C1 segment of cervical spinal cord (tissue), 14 donors: ENCODE results near the gene TTC31.
"Not testable (repeated sequence)": the region's sequence is repeated elsewhere in the genome, so short reads cannot be mapped to it uniquely, and the experiment has no call there.

Experiments used
- DNase-seq, 14 donors: peaks; one replicate each; lab custom pipeline; 2025; lab: John Stamatoyannopoulos, UW

The TTC31 gene

DNA sequence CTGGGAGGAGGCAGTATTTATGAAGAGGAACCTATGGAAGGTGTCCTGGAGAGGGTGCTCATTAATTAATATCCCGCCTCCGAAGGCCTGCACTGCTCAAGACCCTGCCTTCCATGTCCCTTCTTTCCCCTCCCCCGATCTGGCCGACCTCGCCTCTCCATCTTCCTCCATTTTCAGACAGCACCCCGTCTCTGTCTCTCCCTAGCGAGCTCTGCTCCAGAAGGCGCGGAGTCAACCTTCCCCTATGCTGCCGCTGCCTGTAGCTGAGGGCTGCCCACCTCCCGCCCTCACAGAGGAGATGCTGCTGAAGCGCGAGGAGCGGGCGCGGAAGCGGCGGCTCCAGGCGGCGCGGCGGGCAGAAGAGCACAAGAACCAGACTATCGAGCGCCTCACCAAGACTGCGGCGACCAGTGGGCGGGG lies 25.7 kb upstream of the TTC31 start:
- no peak for DNase-seq

DNA sequence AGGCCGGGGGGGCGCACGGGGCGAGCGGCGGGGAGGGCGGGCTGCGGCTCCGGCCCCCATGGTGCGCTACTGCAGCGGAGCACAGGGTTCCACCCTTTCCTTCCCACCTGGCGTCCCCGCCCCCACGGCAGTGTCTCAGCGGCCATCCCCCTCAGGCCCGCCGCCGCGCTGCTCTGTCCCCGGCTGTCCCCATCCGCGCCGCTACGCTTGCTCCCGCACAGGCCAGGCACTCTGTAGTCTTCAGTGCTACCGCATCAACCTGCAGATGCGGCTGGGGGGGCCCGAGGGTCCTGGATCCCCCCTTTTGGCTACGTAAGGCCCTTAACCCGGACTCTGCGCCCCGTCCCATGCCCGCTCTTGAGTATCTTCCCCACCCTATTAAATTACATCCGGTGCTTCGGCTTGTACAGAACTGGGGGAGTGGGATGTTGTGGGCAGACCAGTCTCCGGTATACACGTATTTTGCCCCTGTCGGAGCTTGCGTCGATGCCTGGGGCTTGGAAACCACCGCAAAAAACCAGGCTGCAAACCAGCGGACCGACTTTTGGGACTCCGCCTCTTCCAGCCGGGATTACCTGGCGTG lies 25.2 kb upstream of the TTC31 start:
- DNase-seq: peak in 5 of 14 donors; percentile 63 to 80 (median 76)

DNA sequence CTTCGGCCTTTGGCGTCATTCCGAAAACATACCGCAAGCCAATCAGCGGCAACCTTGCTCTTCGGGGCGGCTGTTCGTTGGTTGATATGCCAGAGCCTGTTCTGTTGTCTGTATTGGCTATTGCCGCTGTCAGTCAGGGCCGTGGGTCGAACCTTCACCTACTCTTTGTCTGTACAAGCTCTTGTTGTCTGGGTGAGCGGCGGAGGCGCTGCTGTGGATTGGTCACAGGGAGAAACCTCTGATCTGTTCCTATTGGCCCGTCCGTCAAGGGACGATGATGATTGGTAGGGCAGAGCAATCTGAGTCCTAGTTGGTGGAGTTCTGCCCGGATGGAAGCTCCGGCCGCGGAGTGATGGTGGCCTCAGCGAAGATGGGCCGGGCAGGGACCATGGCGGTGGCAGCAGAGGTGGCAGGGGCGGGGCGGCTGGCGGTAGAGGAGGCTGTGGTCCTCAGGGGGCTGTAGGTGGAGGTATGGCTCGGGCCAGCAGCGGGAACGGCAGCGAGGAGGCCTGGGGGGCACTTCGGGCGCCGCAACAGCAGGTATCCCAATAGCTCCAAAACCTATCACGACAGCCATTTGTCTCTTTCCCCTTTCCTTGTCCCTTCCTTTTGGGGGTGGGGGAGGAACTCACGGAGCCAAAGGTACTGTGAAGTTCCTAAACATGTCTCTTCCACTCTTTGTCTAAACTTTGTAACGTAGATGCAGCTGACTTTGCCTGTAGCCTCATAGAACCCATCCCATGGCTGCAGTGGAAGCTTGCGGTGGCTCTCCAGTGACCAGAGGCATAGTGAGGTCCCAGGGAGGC lies 24.5 kb upstream of the TTC31 start, which contains the start of gene WBP1:
Gene WBP1 (plus strand): TSS at position 307 of the 806 bp plus-strand sequence. CDS start 165 bp downstream, at position 472.
- peak; percentile 89 to 100 (median 99) for DNase-seq

DNA sequence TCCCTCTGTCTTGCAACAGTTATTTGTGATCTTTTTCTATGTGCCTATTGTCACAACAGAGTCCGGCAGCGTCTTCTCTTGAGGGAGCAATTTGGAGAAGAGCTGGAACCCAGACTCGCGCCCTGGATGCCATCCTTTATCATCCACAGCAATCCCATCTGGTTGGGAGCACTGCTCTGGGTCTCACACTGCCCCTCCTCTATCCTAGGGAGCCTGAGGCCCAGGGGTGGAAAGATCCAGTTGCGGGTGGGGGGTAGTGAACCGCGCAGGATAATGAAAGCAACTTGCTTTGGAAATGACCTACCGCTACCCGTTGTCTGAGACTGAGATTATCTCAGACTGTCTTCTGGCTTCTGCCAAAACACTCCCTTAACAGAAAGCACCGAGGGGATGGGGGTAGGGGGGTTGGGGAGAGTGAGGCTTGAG lies 23.9 kb upstream of the TTC31 start:
- DNase-seq: no peak

DNA sequence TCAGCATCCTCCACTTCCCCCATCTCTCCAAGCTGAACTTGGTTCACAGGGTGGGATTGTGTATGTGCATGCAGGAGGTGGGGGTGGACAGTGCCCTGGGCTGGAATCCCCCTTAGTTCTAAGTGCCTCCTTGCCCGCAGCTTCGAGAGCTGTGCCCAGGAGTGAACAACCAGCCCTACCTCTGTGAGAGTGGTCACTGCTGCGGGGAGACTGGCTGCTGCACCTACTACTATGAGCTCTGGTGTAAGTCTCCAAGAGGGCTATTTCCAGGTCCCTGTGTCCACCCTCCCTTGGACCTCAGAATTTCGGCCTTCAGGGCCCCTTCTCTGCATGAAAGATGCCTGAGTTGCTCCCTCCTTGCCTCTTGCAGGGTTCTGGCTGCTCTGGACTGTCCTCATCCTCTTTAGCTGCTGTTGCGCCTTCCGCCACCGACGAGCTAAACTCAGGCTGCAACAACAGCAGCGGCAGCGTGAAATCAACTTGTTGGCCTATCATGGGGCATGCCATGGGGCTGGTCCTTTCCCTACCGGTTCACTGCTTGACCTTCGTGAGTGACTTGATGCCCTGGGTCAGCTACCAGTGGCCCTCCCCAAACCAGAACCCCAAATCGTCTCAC lies 23.3 kb upstream of the TTC31 start:
- not testable (repeated sequence) for DNase-seq

DNA sequence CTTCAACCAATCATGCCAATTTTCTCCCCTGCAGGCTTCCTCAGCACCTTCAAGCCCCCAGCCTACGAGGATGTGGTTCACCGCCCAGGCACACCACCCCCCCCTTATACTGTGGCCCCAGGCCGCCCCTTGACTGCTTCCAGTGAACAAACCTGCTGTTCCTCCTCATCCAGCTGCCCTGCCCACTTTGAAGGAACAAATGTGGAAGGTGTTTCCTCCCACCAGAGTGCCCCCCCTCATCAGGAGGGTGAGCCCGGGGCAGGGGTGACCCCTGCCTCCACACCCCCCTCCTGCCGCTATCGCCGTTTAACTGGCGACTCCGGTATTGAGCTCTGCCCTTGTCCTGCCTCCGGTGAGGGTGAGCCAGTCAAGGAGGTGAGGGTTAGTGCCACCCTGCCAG lies 22.7 kb upstream of the TTC31 start:
- not testable (repeated sequence) for DNase-seq

DNA sequence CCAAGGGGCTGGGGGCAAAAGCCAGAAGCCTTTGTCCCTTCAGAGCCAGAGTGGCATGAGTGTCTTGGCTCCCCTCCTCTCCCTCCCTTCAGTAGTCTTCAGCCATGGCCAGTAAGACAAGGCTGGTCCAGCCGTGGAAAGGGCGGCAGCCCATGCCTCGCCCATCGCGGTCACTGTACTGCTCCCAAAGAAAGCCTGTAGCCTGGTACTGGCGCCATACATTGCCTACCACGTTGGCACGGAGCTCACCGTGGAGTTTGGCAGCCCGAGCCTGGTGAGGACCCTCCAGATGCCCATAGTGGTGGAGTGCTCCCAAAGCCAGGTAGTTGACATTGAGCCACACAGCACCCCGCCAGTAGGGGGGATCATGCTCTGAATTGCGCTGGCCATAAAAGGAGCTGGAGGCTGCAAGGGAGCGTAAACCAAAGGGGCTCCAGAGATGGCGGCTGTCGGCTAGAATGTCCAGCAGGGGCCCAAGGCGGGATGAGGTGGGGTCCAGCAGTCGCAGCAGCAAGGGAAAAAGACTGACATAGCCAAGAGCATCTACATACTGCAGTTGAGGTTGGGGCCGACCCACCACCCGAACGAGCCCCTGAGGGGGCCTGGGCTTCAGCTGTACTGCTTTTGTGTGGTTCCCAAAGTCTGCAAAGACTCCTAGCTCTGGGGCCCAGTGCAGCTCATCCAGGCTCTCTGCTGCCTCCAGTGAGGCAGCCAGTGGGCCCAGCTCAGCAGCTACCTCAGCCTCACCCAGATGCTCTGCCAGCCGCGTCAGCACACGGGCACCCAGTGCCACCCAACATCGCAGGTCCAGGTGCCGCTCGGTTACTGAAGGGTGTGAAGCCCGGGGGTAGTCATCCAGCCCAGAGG lies 21.5 kb upstream of the TTC31 start:
- no peak for DNase-seq

DNA sequence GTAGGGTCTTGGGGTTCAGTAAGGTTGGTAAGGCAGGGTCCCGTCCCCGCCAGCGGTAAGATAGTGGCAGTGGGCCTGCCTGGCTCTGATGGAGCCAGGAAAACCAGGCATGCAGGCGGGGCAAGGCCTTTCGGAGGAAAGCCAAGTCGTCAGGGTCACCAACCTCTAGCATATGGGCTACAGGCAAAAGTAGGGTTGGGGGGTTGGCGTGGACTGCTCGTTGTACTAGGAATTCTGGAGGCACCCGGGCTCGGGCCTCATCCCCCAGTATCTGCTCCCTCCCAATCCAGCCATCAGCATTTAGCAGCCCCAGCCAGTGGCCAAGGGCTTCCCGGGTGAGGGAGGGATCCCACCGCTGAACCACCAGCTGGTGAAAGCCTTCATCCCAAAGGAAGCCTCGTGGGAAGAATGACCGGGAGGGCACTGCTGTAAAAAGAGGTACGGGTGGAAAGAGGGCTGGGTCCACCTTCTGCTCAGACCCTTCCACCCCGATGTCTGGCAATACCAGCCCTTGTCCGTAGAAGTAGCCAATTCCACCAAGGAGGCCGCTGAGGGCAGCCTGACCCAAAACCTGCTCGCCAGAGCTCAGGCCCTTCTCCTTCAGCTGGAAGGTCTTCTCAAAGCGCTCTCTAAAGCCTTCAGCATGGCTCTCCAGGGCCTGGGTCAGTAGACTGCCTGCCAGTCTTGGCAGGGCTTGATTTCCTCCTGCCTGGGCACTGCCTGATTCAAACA lies 20.7 kb upstream of the TTC31 start:
- no peak for DNase-seq

DNA sequence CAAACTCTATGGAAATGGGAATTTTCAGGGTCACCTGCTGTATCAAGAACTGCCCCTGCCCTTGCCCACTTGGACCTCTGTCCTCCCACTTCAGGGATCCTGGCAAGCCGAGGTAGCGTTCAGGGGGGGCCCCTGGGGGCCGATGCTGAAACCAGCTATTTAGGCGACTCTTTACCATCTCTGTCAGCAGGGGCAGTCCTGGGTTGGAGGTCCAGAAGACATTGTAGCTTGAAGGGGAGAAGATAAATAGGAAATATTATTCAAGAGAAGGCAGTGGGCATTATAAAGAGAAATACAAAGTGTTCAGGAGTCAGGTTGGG lies 20.1 kb upstream of the TTC31 start:
- DNase-seq: no peak

DNA sequence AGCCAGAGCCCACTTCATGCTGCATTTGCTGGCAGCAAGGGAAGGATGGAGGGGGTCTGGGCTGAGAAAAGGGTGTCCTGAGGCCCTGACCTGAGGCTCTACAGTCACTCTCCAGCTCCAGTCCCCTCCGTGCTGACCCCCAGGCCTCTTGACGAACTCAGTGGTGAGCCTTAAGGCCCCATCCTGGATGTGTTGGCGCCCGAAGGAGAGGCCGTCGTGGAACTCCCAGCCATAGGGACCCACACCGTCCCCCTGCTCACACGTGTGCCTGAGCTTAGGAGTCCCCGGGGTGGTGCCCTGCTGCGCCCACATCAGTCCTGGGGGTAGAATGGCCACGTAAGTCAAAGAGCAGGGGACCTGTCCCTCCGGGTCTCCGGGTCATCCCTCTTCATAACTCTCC lies 18.5 kb upstream of the TTC31 start:
- DNase-seq: no peak

DNA sequence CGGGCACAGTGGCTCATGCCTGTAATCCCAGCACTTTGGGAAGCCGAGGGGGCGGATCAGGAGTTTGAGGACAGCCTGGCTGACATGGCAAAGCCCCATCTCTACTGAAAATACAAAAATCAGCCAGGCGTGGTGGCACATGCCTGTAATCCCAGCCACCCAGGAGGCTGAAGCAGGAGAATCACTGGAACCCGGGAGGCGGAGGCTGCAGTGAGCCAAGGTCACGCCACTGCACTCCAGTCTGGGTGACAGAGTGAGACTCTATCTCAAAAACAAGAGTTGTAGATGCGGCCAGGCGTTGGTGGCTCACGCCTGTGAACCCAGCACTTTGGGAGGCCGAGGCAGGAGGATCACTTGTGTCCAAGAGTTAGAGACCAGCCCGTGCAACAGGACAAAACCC lies 12.1 kb upstream of the TTC31 start:
- not testable (repeated sequence) for DNase-seq

DNA sequence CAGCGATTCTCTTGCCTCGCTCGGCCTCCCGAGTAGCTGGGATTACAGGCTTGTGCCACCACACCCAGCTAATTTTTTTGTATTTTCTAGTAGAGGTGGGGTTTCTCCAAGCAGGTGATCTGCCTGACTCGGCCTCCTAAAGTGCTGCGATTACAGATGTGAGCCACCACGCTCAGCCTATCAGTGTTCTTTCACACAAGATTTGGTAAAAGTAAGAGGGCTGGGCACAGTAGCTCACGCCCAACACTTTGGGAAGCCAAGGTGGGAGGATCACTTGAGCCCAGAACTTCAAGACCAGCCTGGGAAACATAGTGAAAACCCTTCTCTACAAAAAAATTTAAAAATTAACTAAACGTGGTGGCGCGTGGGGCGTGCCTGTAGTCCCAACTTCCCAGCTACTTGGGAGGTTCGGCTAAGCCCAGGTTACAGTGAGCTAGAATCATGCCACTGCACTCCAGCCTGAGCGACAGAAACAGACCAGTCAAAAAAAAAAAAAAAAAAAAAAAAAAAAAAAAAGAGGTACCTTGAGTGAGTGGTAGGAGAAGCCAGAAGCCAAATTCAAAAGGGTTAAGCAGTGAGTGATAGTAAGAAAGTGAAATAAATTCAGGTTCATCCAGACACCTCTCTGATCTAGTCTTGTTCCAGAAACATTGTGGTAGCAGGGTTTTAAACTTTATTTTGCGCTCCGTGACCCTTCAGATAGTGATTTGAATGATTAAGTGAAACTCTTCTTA lies 11.4 kb upstream of the TTC31 start:
- DNase-seq: no peak

DNA sequence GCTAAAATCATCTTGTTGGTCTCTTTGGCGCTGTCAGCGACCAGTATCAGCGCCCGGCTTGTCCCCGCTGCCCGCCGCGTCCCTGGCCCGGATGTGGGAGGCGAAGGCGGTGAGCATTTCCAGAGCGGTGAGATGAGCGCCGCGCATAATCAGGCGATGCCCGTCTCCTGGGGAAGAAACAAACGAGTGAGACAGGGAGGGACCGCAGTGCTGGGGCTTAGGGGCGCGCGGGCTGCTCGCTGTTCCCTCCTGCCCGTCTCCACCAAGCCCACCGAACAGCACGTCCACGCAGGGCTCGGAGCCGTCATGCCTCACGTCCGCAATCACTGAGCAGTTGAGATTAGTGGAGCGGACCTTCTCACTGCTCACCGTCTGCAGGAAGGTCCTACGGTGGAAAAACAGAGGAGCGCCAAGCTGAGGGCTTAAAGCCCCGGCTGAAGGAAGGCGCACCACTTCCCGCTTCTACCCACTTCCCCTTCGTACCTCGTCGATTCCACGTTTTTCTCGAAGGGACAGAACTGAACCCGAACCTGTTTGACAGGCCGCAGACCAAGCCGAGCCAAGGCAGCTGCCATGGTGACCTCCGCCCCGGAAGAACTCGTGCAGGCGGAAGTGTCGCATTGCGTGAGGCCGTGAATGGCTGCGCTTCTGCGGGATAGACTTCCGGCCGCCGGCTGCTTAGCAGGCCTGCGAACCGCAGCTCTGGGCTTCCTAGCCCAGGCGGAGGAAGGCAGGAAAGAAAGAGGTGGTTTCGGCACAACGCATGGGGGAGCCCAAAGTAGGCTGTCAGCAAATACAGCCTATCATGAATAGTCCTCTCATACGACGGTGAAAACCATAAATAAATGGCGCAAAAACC lies 10.6 kb upstream of the TTC31 start, which contains the start of gene MRPL53:
Gene MRPL53 (minus strand): TSS at position 595 of the 859 bp plus-strand sequence. CDS start 20 bp downstream, at position 575.
- DNase-seq: peak; percentile 60 to 95 (median 86)

DNA sequence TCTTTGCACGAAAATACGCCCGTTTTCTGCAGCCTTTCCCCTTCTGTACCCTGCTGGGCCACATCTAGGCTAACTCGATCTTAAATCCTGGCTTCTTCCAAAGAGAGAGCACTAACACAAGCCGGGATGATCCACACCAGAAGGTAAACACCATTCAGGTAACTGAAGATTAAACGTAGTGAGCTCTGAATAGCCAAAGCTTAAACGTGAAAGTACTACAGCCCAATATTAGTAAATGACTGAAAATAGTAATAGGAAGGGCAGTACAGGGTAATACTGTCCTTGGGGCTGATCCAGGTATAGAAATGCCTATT lies 10.0 kb upstream of the TTC31 start:
- DNase-seq: no peak

DNA sequence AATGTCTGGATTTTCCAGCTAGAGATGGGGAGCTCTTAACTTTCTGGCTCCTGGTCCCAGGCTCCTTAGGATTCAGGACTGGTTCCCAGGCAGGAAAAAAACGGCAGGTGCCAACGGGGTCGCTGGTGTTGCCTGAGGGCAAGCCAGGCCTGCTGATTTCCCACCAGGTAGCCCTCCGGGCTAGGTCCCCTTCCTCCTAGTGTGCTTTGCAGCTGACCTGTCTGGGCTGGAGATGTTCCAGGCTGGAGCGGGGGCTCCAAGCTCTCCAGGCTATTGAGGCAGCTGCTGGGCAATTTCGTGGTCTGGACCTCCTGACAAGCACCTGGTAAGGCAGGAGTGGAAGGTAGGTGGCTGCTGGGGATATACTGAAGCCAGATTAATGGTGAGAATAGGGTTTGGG lies 8.4 kb upstream of the TTC31 start:
- DNase-seq: no peak

DNA sequence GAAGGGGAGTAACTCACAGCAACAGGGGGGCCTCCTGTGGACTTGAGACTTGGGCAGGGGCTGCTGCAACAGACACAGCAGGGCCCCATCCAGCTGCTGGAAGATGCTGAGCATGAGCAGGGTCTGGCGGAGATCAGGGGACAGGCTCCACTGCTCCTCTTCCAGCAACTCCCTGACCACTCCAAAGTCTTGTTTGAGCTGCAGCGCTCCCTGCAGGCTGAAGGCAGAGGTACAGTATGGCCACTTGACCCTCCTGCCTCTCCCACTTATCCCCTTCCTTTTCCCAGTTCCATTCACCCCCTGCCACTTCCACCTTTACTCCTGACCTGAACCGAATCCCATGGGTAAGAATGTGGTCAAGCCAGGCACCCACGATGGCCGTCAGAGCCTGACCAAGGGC lies 8.0 kb upstream of the TTC31 start:
- no peak for DNase-seq

DNA sequence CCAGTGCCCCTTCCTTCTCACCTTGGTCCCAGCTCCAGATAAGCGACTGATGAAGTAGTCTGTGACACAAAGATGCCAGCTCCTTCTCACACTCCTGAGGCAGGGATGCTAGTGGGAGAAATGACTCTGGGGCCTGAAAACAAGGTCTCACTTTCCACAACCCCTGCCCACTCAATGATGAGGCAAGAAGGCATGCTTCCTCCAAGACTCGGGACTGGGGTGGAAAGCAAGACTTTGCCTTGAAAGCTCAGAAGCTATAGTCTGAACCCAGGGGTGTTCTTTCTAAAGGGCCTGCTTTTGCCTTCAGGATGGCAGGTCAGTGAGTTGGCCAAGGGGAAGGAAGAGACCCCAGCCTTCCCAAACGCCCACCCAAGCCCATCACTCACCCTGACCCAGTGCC lies 1.4 kb upstream of the TTC31 start:
- no peak for DNase-seq

DNA sequence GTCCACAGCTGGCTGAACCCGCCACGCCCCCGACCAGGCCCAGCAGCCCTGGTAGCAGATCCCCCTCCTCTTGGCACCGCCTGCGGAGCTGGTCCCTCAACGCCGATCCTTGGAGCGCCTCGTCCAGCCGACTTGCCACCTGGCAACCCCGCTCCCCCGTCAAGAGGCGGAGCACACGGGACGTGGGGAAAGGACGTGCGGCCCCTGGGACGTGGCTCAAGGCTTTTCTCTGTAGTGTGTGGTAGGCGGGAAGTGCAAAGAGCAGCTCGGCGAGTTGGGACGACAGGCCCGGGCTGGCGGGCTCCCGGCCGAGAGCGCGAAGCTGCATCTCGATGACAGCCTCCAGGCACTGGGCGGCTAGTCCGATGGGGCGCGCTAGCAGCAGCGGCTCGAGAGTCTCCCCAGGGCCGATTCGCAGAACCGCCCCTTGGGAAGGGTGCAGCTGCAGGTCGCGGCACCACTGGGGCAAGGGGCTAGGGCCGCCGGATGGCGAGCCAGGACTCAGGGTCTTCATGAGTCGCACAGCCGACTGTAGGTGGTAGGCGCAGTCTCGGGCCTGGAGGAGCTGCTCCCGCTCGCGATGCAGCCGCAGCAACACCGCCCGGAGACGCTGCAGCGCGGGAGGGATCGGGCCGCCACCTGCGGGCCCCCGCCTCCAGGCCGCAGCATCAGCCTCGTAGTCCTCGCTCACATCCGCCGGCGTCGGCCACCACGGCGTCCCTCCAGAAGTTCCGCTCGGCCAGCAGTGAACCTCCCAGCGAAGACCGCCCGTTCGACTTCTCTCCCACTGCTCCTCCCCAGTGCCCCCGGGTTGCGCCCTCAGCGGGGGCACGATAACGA lies 700 bp upstream of the TTC31 start:
- DNase-seq: peak in 2 of 14 donors; percentile 52 to 58
